NT2/D1 (cell line): ENCODE measurements around the gene SLC6A19.

Source experiments
- SUZ12 ChIP-seq: IDR thresholded peaks from 2 replicates; pipeline ENCODE4 v1.6.1; 2011; ENCODE audit not compliant: insufficient read length, insufficient read depth; ENCODE audit errors: extremely low read depth
- YY1 ChIP-seq: IDR thresholded peaks from 2 replicates; pipeline ENCODE4 v1.6.1; 2011; ENCODE audit not compliant: insufficient read length, insufficient read depth

- TF ChIP-seq SUZ12 = no peak
- TF ChIP-seq YY1 = no peak
Measured at GRCh38 chr5:1266791-1267190, 65.4 kb downstream of the SLC6A19 start.
